Esophagus squamous epithelium (tissue), 4 donors: ENCODE results near the gene EHD4.

Source experiments
- CTCF ChIP-seq, 6 experiments: fragments of 450-650 bp in 4 of 6; fragments of 200-600 bp in 2 of 6; sonication (generic) in 2 of 6; IDR thresholded peaks; one replicate each; pipeline ENCODE4 v1.5.1; 2016 to 2019; ENCODE audit warnings: antibody characterized with exemption in 6 of 6, mild to moderate bottlenecking in 4 of 6, moderate library complexity in 4 of 6
- POLR2A ChIP-seq, 4 donors: fragments of 450-650 bp; IDR thresholded peaks; one replicate each; pipeline ENCODE4 v1.6.1; 2017; ENCODE audit warnings: antibody characterized with exemption in 4 of 4, mild to moderate bottlenecking in 4 of 4, moderate library complexity in 3 of 4

- TF ChIP-seq CTCF (IDR thresholded peaks at IDR 0.05) (no peak), POLR2A (IDR thresholded peaks at IDR 0.05) (no peak)
Measured at GRCh38 chr15:41886741-41887140, 85.6 kb downstream of the EHD4 start.
